Stimulated activated CD4-positive, alpha-beta T cell treated with anti-CD3 and anti-CD28 coated beads, Interleukin-15, amount 100 ng/mL, for 1 hour (primary cell): ENCODE results near the gene CPNE4.

Experiments
- DNase-seq, 2 donors: peaks; one replicate each; pipeline ENCODE4 v3.0.0-alpha.2; 2020; ENCODE audit warnings: low read depth in 1 of 2, low spot score in 1 of 2

CPNE4 gene

DNA sequence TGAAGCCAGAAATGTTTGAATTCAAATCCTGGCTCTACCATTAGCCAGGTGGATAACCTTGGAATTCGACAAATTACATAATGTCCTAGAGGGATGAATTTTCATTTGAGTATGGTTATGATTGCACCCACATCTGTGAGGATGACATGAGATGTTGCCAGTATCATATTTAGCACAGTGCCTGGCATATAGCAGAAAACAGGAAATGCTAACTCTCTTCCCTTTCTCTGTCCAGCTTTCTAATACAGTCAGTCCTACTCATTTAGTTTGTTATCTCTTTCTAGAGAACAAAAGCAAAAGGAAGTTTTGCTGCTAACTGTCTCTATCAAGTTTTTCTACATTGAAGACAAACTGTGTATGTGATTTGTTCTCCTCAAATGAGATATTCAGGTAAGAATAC lies 231.7 kb downstream of the CPNE4 start:
- DNase-seq = no peak

- no peak for DNase-seq
Measured at GRCh38 chr3:131802029-131802428, 232.8 kb downstream of the CPNE4 start.

GRCh38 chr3:131801566-131801965 lies 233.2 kb downstream of the CPNE4 start:
- DNase-seq = no peak

- DNase-seq = no peak
Measured at GRCh38 chr3:131797776-131798175, 237.0 kb downstream of the CPNE4 start.

DNA sequence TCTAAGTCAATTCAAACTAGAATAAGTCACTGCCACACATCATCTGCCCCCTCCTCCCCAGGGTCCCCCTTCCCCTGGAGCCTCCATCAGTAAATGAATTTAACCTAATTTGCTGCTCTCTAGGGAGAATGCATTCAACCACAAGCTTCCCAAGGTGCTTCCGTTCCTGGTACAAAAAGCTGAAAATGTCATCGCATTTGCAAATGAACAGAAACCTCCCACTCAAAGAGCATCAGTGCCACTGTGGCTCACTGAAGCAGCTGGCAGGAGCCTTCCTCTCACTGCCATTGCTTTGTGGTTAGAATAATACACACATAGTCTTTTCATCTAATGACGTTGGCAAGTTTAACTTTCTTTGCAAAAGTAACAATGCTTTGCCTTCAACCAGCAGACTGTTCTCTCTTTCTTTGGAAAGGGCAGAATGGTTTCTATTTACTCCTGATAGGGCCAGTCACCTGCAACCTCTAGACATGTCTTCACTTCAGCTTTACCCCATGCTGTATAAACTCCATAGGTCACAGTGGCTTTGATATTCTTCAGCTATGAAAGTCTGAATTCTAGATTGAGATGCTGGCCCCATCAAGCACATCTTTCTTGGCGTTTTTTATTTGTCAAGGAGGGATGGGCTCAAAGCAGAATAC lies 238.1 kb downstream of the CPNE4 start:
- no peak for DNase-seq

DNA sequence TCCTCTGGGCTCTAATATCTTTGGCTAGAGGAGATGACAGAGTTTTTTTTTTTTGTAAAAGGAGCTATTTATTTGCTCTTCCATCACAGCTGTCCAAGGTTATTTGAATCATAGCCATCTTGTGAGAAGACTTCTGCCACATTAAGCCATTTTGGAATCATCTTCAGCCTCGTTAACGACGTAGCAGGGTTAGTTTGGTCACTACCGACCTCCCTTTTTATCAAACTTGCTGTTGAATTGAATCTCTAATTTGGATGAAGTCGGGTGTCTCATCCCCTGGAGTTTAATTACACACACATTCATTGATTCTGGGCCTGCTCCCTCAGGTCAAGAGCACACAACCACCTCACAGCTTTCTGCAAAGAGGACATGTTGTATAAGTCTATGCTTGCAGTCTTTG lies 238.7 kb downstream of the CPNE4 start:
- DNase-seq = no peak

- no peak for DNase-seq
Measured at GRCh38 chr3:131795390-131796090, 239.3 kb downstream of the CPNE4 start.

- no peak for DNase-seq
Measured at GRCh38 chr3:131794766-131795388, 239.9 kb downstream of the CPNE4 start.

DNA sequence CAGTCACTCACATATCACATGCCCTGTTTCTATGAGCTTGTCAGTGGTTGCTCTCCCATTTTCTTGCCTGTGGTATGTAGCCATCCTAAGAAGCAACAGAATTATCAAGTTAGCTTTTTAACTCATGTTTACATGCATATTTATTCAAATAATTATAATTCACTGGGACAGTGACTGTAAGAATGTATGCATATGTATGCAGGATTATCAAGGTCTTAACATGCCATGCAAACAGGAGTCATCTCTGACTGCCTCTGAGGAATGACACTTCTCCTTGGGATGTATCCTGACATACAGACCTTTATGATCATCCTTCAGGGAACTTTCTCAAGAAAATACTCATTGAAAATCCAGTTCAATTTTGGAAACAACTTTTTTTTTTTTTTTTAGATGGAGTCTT lies 240.9 kb downstream of the CPNE4 start:
- no peak for DNase-seq

DNA sequence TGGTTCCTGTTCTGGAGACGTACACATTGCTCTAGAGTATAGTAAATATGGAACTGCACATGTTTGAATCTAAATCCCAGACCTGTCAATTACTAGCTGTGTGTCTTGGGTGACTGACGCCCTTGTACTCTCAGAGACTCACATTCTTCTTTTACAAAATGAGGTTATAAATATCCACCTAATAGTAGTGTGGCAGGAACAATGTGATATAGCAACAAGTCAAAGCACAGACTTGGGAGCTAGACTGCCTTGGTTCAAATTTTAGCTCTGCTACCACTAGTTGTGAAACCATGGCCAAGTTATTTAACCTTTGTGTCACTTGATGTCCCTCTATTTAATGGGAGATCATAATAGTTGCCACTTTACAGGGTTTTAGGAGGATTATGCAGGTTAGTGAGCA lies 245.6 kb downstream of the CPNE4 start:
- DNase-seq = no peak

GRCh38 chr3:131786386-131786785 lies 248.4 kb downstream of the CPNE4 start:
- no peak for DNase-seq

- DNase-seq = no peak
Measured at GRCh38 chr3:131782751-131783150, 252.1 kb downstream of the CPNE4 start.

DNA sequence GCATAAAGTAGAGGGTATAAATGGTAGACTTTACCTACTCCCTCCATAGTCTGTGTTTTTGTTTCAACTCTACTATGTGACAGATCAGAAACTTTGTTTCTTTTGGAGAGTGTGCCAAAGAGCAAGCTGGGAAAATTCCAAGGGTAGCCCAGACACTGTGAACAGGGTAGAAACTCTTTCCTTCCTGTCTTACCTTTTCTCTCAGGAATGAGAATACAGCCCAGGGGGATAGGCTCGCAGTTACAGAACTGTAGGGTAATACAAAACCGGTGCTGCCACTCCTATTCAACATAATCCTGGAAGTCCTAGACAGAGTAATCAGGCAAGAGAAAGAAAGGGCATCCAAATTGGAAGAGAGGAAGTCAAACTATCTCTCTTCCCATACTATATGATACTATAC lies 256.3 kb downstream of the CPNE4 start:
- DNase-seq = no peak

- DNase-seq = no peak
Measured at GRCh38 chr3:131775650-131776049, 259.2 kb downstream of the CPNE4 start.

DNA sequence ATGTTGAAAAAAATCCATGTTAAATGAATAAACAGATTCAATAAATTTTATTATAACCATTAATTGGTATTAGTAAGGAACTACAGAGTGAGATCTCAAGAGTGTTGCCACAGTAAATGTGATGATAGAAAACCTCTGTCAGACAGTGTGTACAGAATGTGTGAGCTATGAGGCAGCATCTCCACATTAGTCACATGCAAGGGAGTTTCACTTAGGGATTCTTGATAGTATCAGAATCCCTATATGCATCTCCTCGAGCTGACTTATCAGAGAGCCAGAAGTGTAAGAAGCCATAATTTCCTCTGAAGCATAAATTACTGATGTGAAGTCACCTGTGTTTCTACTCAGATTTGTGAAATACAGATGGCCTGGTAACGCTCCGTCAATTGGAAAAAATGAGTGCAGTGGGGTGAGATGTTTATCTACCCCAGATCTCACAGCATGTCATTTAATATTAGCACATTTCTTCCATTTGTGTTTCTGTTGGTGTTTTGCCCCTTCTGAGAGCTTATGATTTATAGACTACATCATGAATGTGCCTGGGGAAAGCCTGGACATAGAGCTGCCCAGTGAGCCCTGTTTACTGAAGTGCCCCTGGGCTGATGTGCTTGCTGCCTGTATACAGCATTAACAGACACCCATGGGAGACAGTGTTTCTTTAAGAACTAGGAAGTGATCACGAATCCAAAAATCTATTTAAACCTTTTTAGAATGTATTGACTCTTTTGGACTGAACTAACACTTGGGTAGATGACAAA lies 262.4 kb downstream of the CPNE4 start:
- DNase-seq = no peak

GRCh38 chr3:131762981-131763564 lies 271.7 kb downstream of the CPNE4 start:
- no peak for DNase-seq

GRCh38 chr3:131756405-131756804 lies 278.4 kb downstream of the CPNE4 start:
- no peak for DNase-seq

- no peak for DNase-seq
Measured at GRCh38 chr3:131755380-131755779, 279.4 kb downstream of the CPNE4 start.

GRCh38 chr3:131750256-131750655 lies 284.6 kb downstream of the CPNE4 start:
- no peak for DNase-seq

DNA sequence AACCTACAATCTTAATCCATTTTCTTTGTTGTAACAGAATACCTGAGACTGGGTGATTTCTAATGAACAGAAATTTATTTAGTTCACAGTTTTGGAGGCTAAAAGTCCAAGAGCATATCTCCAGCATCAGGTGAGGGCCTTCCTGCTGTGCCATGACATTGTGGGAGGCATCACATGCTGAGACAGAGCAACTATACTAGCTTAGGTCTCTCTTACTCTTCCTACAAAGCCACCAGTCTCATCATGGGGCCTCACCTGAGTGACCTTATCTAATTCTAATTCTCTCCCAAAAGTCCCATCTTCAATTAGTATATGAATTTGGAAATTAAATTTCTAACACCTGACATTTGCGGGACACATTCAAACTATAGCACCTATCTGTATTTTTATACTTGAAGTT lies 285.0 kb downstream of the CPNE4 start:
- DNase-seq = no peak

- no peak for DNase-seq
Measured at GRCh38 chr3:131747466-131747865, 287.3 kb downstream of the CPNE4 start.
